ENCODE measurements around the gene RSRP1.

DNA sequence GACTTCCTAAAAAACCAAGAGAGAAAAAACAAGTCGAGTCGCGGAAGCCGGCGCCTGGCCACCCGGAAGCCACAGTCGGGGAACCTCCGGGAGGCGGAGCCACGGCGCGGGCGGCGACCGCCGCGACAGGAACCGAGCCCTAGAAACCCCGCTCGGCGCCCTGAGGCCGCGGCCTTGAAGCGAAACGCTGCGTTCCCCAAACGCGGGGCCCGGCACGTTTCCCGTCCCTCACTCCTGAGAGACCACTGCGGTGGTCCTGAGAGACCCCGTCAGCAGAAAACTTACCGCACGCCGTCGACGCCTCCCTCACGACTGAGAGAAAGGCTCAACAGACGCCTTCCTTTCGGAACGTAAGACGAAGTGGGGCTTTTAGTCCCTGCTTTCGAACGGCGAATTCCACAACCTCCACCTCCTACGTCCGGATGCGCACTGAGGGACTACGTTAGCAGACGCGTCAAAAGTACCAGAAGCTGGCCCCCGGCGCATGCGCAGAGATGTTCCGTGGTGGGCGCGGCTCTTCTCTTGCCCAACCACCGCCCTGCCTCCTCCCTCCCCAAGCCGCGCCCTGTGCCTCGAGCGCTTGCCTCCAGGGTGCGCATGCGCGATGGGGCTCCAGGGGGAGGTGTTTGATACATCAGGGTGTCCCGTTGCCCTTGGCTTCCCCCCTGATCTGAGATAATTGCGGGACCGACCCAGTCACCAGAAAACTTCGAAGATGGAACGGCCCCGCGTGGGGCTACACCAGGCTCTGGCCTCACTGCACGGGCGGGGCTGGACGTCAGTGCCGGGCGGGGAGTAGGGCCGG, at the start of gene RSRP1:
- TF ChIP-seq, protein P1, sequence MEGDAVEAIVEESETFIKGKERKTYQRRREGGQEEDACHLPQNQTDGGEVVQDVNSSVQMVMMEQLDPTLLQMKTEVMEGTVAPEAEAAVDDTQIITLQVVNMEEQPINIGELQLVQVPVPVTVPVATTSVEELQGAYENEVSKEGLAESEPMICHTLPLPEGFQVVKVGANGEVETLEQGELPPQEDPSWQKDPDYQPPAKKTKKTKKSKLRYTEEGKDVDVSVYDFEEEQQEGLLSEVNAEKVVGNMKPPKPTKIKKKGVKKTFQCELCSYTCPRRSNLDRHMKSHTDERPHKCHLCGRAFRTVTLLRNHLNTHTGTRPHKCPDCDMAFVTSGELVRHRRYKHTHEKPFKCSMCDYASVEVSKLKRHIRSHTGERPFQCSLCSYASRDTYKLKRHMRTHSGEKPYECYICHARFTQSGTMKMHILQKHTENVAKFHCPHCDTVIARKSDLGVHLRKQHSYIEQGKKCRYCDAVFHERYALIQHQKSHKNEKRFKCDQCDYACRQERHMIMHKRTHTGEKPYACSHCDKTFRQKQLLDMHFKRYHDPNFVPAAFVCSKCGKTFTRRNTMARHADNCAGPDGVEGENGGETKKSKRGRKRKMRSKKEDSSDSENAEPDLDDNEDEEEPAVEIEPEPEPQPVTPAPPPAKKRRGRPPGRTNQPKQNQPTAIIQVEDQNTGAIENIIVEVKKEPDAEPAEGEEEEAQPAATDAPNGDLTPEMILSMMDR (IDR thresholded peaks at IDR 0.05; ENCODE audit: low read depth, low read length): no peak
- peak; percentile 99 for TF ChIP-seq POLR2A (IDR thresholded peaks at IDR 0.05; ENCODE audit: extremely low read depth, insufficient read length)
- peak; percentile 64 for TF ChIP-seq MAX (IDR thresholded peaks at IDR 0.05; ENCODE audit: low read depth, low read length)
- TF ChIP-seq MYC (IDR thresholded peaks at IDR 0.05; ENCODE audit: low read depth, low read length): peak; percentile 61

Measured in NB4 (cell line).